ENCODE results near the gene AGRN. TPM values are rescaled to one million over a fixed set of nuclear protein-coding genes. Genes with fewer than 3 reads are reported as not detected.

The AGRN gene
- total RNA-seq, 3 donors from 2014 or later: 32.0 to 54.4 (median 40.6) TPM

- intact Hi-C loops (cut with DNase I, micrococcal nuclease): no loop called here
- no peak for TF ChIP-seq CTCF (IDR thresholded peaks at IDR 0.05)
- Histone ChIP-seq H3K4me3 (no peak overlapping the region), H3K9me3 (no peaks in the 10 kb centered on the region), H3K36me3 (ENCODE audit: low read depth) (no peaks in the 10 kb centered on the region), H3K4me1 (ENCODE audit: low read depth) (no peaks in the 10 kb centered on the region)
- ATAC-seq (peak; percentile 33), DNase-seq (no peak)
Observed at GRCh38 chr1:1051127-1051810, 31.3 kb downstream of the AGRN start.

GRCh38 chr1:1052003-1052840 lies 32.3 kb downstream of the AGRN start:
- ATAC-seq: no peak
- H3K4me3 ChIP-seq: no peak overlapping the region
- H3K4me1 ChIP-seq (ENCODE audit: low read depth): no peaks in the 10 kb centered on the region
- no peaks in the 10 kb centered on the region for H3K9me3 ChIP-seq
- no peaks in the 10 kb centered on the region for H3K36me3 ChIP-seq (ENCODE audit: low read depth)
- DNase-seq: no peak
- no peak for TF ChIP-seq CTCF (IDR thresholded peaks at IDR 0.05)
- intact Hi-C loops (cut with DNase I, micrococcal nuclease): no loop called here

GRCh38 chr1:1053022-1053421 lies 33.1 kb downstream of the AGRN start:
- no peak for ATAC-seq
- no peak for TF ChIP-seq CTCF (IDR thresholded peaks at IDR 0.05)
- H3K4me1 ChIP-seq (ENCODE audit: low read depth): no peaks in the 10 kb centered on the region
- no peaks in the 10 kb centered on the region for H3K9me3 ChIP-seq
- no peak overlapping the region for H3K4me3 ChIP-seq
- no peak for DNase-seq
- no peaks in the 10 kb centered on the region for H3K36me3 ChIP-seq (ENCODE audit: low read depth)
- intact Hi-C loops (cut with DNase I, micrococcal nuclease): no loop called here

GRCh38 chr1:1053682-1054081 lies 33.8 kb downstream of the AGRN start:
- no peaks in the 10 kb centered on the region for H3K36me3 ChIP-seq (ENCODE audit: low read depth)
- no peak for TF ChIP-seq CTCF (IDR thresholded peaks at IDR 0.05)
- H3K4me1 ChIP-seq (ENCODE audit: low read depth): peaks cover under 1% of the 10 kb centered on the region
- no peak overlapping the region for H3K4me3 ChIP-seq
- ATAC-seq (no peak), DNase-seq (no peak)
- no peaks in the 10 kb centered on the region for H3K9me3 ChIP-seq
- intact Hi-C loops (cut with DNase I, micrococcal nuclease): no loop called here

- Histone ChIP-seq H3K9me3 (no peaks in the 10 kb centered on the region), H3K4me1 (ENCODE audit: low read depth) (peaks cover 5% of the 10 kb centered on the region), H3K36me3 (ENCODE audit: low read depth) (no peaks in the 10 kb centered on the region), H3K4me3 (no peak overlapping the region)
- DNase-seq (no peak), ATAC-seq (no peak)
- intact Hi-C loops (cut with DNase I, micrococcal nuclease): no loop called here
- no peak for TF ChIP-seq CTCF (IDR thresholded peaks at IDR 0.05)
Observed at GRCh38 chr1:1054099-1054700, 34.3 kb downstream of the AGRN start.
